ENCODE measurements around the gene TSKU. TPM values are rescaled to one million over a fixed set of nuclear protein-coding genes. Genes with fewer than 3 reads are reported as not detected.
A peak's percentile ranks its signal among the peaks of the same experiment; 100 is the strongest.
"Not testable (repeated sequence)": the region's sequence is repeated elsewhere in the genome, so short reads cannot be mapped to it uniquely, and the experiment has no call there.

TSKU gene
- polyA plus RNA-seq, 1 donor from 2014 or later = not detected

DNA sequence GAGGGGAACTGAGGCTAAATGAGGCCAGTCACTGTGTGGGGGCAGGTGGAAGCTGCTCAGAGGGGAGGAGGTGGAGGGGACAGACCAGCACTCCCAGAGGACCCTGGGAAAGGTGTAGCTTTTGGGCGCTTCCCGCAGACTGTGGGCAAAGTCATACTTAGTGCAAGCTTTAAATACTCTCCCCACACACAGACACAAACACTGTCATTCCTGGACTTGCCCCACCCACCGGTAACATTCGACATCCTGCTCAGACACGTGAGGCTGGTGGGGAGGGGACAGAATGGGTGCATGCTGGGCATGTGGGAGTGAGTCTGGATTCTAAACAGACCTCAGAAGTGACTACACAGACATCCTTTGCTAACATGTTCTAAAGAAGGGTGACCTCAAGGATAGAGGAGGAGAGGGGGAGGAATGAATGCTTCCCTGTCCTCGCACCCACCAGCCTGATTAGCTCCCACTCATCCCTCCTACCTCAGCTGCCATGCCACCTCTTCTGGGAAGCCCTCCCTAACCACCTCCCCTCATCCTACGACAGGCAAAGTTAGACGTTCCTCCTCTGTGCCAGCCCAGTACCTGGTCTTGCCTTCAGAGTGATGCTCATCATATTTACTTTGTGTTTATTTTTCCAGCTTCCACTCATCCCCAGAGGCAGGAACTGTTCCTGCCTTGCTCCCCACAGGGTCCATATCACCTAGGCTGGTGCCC is 22.2 kb downstream of the TSKU start:
- Mint-ChIP-seq H3K27ac (no peak overlapping the region), H3K36me3 (no peaks in the 10 kb centered on the region), H3K4me1 (peaks cover 0 to 2% (median 0%) of the 10 kb centered on the region in 3 donors), H3K9me3 (no peaks in the 10 kb centered on the region), H3K27me3 (peaks cover 32% of the 10 kb centered on the region), H3K4me3 (no peak overlapping the region)

- peaks cover 0 to 4% (median 0%) of the 10 kb centered on the region in 3 donors for H3K4me1 Mint-ChIP-seq
- H3K4me3 Mint-ChIP-seq = no peak overlapping the region
- H3K36me3 Mint-ChIP-seq = no peaks in the 10 kb centered on the region
- no peak overlapping the region for H3K27ac Mint-ChIP-seq
- no peaks in the 10 kb centered on the region for H3K9me3 Mint-ChIP-seq
- peaks cover 32% of the 10 kb centered on the region for H3K27me3 Mint-ChIP-seq
These were observed 23.0 kb downstream of the TSKU start for GRCh38 chr11:76806131-76806530.

- Mint-ChIP-seq H3K27ac (no peak overlapping the region), H3K27me3 (peaks cover 32% of the 10 kb centered on the region), H3K4me1 (peaks cover 0 to 4% (median 0%) of the 10 kb centered on the region in 3 donors), H3K9me3 (no peaks in the 10 kb centered on the region), H3K36me3 (no peaks in the 10 kb centered on the region), H3K4me3 (no peak overlapping the region)
These were observed 23.6 kb downstream of the TSKU start for GRCh38 chr11:76806608-76807205.

GRCh38 chr11:76807206-76807875 is 24.2 kb downstream of the TSKU start:
- Mint-ChIP-seq H3K4me1 (peaks cover 0 to 4% (median 0%) of the 10 kb centered on the region in 3 donors), H3K27ac (no peak overlapping the region), H3K36me3 (no peaks in the 10 kb centered on the region), H3K27me3 (peaks cover 32% of the 10 kb centered on the region), H3K4me3 (peak overlapping the region in 1 of 4 donors; percentile 32), H3K9me3 (no peaks in the 10 kb centered on the region)

- H3K27me3 Mint-ChIP-seq = peaks cover 32% of the 10 kb centered on the region
These were observed 25.0 kb downstream of the TSKU start for GRCh38 chr11:76808171-76808570.

GRCh38 chr11:76808996-76809395 is 25.8 kb downstream of the TSKU start:
- Mint-ChIP-seq H3K27me3 (peaks cover 32% of the 10 kb centered on the region), H3K4me3 (no peak overlapping the region), H3K36me3 (no peaks in the 10 kb centered on the region), H3K9me3 (no peaks in the 10 kb centered on the region), H3K27ac (no peak overlapping the region), H3K4me1 (peaks cover 0 to 4% (median 0%) of the 10 kb centered on the region in 3 donors)

More at GRCh38 chr11:76808171-76808570, 25.0 kb downstream of the TSKU start:
- H3K9me3 Mint-ChIP-seq = no peaks in the 10 kb centered on the region
- peak overlapping the region in 1 of 4 donors; percentile 12 for H3K4me3 Mint-ChIP-seq
- H3K4me1 Mint-ChIP-seq = peaks cover 0 to 4% (median 0%) of the 10 kb centered on the region in 3 donors
- H3K36me3 Mint-ChIP-seq = no peaks in the 10 kb centered on the region
- H3K27ac Mint-ChIP-seq = no peak overlapping the region

GRCh38 chr11:76810151-76810853 is 27.1 kb downstream of the TSKU start:
- Mint-ChIP-seq H3K27ac (no peak overlapping the region), H3K27me3 (peaks cover 25% of the 10 kb centered on the region), H3K9me3 (peaks cover 0 to under 1% (median under 1%) of the 10 kb centered on the region in 3 donors), H3K36me3 (no peaks in the 10 kb centered on the region), H3K4me3 (no peak overlapping the region), H3K4me1 (peaks cover 0 to 4% (median 0%) of the 10 kb centered on the region in 3 donors)

GRCh38 chr11:76811259-76811658 is 28.1 kb downstream of the TSKU start:
- H3K27ac Mint-ChIP-seq = no peak overlapping the region
- peaks cover 3% of the 10 kb centered on the region for H3K36me3 Mint-ChIP-seq
- peaks cover 2 to 10% (median 4%) of the 10 kb centered on the region in 3 donors for H3K9me3 Mint-ChIP-seq
- no peak overlapping the region for H3K4me3 Mint-ChIP-seq
- H3K4me1 Mint-ChIP-seq = peaks cover 0 to 4% (median 0%) of the 10 kb centered on the region in 3 donors
- H3K27me3 Mint-ChIP-seq = peaks cover 17% of the 10 kb centered on the region

- Mint-ChIP-seq H3K36me3 (peaks cover 3% of the 10 kb centered on the region), H3K4me3 (no peak overlapping the region), H3K27me3 (peaks cover 1% of the 10 kb centered on the region), H3K27ac (no peak overlapping the region), H3K9me3 (peaks cover 5 to 17% (median 7%) of the 10 kb centered on the region in 3 donors), H3K4me1 (peaks cover 0 to 4% (median 0%) of the 10 kb centered on the region in 3 donors)
These were observed 31.3 kb downstream of the TSKU start for GRCh38 chr11:76814414-76814813.

GRCh38 chr11:76815678-76816077 is 32.5 kb downstream of the TSKU start:
- H3K27me3 Mint-ChIP-seq, H3K27ac Mint-ChIP-seq, H3K4me1 Mint-ChIP-seq, H3K36me3 Mint-ChIP-seq, H3K4me3 Mint-ChIP-seq: not testable (repeated sequence)
- H3K9me3 Mint-ChIP-seq = peaks cover 5 to 17% (median 11%) of the 10 kb centered on the region in 3 donors

- no peak overlapping the region for H3K4me3 Mint-ChIP-seq
- peaks cover 5% of the 10 kb centered on the region for H3K27me3 Mint-ChIP-seq
- peaks cover 4 to 6% (median 6%) of the 10 kb centered on the region in 3 donors for H3K4me1 Mint-ChIP-seq
- no peak overlapping the region for H3K27ac Mint-ChIP-seq
- H3K36me3 Mint-ChIP-seq = peaks cover 3% of the 10 kb centered on the region
- peaks cover 5 to 17% (median 13%) of the 10 kb centered on the region in 3 donors for H3K9me3 Mint-ChIP-seq
These were observed 37.0 kb downstream of the TSKU start for GRCh38 chr11:76820184-76820566.

GRCh38 chr11:76821396-76821795 is 38.2 kb downstream of the TSKU start:
- peaks cover 0 to 11% (median 7%) of the 10 kb centered on the region in 3 donors for H3K9me3 Mint-ChIP-seq
- not testable (repeated sequence) for H3K36me3 Mint-ChIP-seq, H3K4me1 Mint-ChIP-seq, H3K4me3 Mint-ChIP-seq, H3K27me3 Mint-ChIP-seq, H3K27ac Mint-ChIP-seq

- Mint-ChIP-seq H3K9me3 (peaks cover 0 to 7% (median 0%) of the 10 kb centered on the region in 3 donors), H3K4me1 (peaks cover 4 to 6% (median 6%) of the 10 kb centered on the region in 3 donors), H3K4me3 (no peak overlapping the region), H3K36me3 (no peaks in the 10 kb centered on the region), H3K27ac (no peak overlapping the region), H3K27me3 (peaks cover 5% of the 10 kb centered on the region)
These were observed 39.2 kb downstream of the TSKU start for GRCh38 chr11:76822406-76822805.

DNA sequence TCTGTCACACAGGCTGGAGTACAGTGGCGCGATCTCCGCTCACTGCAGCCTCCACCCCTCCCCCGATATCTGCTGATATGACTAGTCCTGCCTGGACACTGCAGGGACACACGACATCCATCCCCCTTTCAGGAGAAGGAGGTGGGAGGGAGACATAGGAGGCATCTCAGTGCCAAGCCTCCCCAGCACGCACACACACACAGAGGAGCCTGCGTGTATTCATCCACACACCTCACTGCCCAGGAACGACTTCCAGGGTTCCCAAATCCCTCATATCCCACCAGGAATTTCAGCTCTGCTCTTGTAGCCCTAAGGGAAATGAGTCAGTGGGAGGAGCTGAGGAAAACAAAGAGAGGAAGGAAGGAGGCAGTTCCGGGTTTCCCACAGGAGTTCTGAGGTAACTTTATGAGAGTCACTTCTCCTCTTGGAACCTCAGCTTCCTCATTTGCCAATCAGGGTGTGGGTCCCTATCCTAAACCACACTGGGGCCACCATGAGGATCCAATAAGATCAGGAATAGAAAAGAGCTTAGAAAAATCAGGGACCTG is 40.4 kb downstream of the TSKU start:
- H3K27me3 Mint-ChIP-seq = peaks cover 3% of the 10 kb centered on the region
- H3K36me3 Mint-ChIP-seq = no peaks in the 10 kb centered on the region
- no peak overlapping the region for H3K27ac Mint-ChIP-seq
- no peak overlapping the region for H3K4me3 Mint-ChIP-seq
- peaks cover 4 to 6% (median 6%) of the 10 kb centered on the region in 3 donors for H3K4me1 Mint-ChIP-seq
- H3K9me3 Mint-ChIP-seq = peaks cover 0 to 6% (median 0%) of the 10 kb centered on the region in 3 donors

All from IgD-negative memory B cell (primary cell).